ENCODE results near the gene PAQR5. TPM values are rescaled to one million over a fixed set of nuclear protein-coding genes. Genes with fewer than 3 reads are reported as not detected.

PAQR5 gene
- total RNA-seq, 2 experiments from 2014 or later = not detected

DNA sequence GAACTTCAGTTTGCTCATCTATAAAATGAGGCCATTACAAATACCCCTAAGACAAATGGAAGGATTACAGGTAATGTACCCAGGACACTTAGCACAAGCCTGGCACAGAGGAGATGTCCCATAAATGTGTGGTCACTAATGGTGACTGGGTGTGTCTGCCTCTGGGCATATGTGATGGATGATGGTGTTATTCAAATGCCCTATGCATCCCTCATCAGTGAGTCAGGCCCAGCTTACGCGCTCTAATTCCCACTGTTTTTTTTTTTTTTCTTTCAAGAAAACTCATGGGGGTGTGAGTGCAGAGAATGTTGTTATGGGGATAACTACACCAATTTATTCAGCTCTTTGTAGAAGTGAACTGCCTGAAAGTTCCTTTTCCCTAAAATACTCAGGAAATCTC lies 91.9 kb downstream of the PAQR5 start:
- no peaks in the 10 kb centered on the region for H3K9me3 Mint-ChIP-seq (ENCODE audit: low read depth)
- CTCF ChIA-PET = interaction anchor here (1.1 kb wide), 1 partner anchor 9 kb away, joined by 3 read pairs; no protein-coding TSS in a partner anchor
- DNase-seq (no peak), ATAC-seq (no peak)
- peaks cover 5% of the 10 kb centered on the region for H3K4me1 Mint-ChIP-seq
- no peak overlapping the region for H3K27ac Mint-ChIP-seq
- no peaks in the 10 kb centered on the region for H3K36me3 Mint-ChIP-seq
- no peak overlapping the region for H3K4me3 Mint-ChIP-seq
- H3K27me3 Mint-ChIP-seq = peaks cover 8% of the 10 kb centered on the region

- DNase-seq (peak; percentile 28), ATAC-seq (no peak)
- Mint-ChIP-seq H3K4me1 (peaks cover 5% of the 10 kb centered on the region), H3K4me3 (no peak overlapping the region), H3K27ac (no peak overlapping the region), H3K27me3 (peaks cover 10% of the 10 kb centered on the region), H3K36me3 (no peaks in the 10 kb centered on the region), H3K9me3 (ENCODE audit: low read depth) (no peaks in the 10 kb centered on the region)
- CTCF ChIA-PET = no interaction called here
Observed at GRCh38 chr15:69391046-69391757, 92.5 kb downstream of the PAQR5 start.

GRCh38 chr15:69392352-69392751 lies 93.6 kb downstream of the PAQR5 start:
- peaks cover 10% of the 10 kb centered on the region for H3K27me3 Mint-ChIP-seq
- H3K36me3 Mint-ChIP-seq = no peaks in the 10 kb centered on the region
- ATAC-seq (no peak), DNase-seq (no peak)
- H3K9me3 Mint-ChIP-seq (ENCODE audit: low read depth) = no peaks in the 10 kb centered on the region
- peaks cover 5% of the 10 kb centered on the region for H3K4me1 Mint-ChIP-seq
- H3K4me3 Mint-ChIP-seq = no peak overlapping the region
- H3K27ac Mint-ChIP-seq = no peak overlapping the region
- CTCF ChIA-PET = no interaction called here

DNA sequence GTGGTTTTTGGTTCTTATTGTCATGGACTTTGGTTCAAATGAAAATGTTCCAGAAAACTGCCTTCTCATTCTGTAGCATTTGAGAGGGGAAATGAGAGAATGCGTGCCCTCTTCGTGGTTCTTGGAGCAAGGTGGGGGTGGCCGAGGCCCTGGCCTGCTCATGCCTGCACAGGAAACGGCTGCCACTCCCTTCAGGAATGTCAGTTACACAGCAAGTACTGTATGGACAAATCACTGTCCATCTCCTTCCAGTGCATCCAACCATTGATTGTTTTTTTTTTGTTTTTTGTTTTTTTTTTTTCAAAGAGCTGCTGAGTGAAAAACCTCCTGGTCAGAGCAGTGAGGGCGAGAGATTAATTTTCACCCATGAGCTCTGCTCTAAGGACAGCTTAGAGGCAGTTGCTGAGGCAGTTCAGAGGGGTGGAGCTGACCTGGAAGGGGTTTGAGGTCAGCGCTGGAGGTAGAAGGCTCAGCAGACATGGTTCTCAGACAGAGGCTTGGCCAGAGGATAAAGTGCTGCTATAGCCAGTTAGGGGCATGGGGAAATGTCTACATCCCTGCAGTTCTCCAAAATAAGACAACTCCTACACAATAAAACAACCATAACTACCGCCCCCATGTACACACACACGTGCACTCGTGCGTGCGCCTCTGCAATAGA lies 95.2 kb downstream of the PAQR5 start:
- peaks cover 10% of the 10 kb centered on the region for H3K27me3 Mint-ChIP-seq
- peaks cover 9% of the 10 kb centered on the region for H3K4me1 Mint-ChIP-seq
- no peaks in the 10 kb centered on the region for H3K9me3 Mint-ChIP-seq (ENCODE audit: low read depth)
- CTCF ChIA-PET = interaction anchor here (0.6 to 3.6 kb wide), 16 partner anchors 10 to 363 kb away, joined by 3 to 22 read pairs (median 4); partner anchors contain the start of gene KIF23
- DNase-seq (peak; percentile 9), ATAC-seq (no peak)
- no peaks in the 10 kb centered on the region for H3K36me3 Mint-ChIP-seq
- H3K27ac Mint-ChIP-seq = no peak overlapping the region
- H3K4me3 Mint-ChIP-seq = no peak overlapping the region

DNA sequence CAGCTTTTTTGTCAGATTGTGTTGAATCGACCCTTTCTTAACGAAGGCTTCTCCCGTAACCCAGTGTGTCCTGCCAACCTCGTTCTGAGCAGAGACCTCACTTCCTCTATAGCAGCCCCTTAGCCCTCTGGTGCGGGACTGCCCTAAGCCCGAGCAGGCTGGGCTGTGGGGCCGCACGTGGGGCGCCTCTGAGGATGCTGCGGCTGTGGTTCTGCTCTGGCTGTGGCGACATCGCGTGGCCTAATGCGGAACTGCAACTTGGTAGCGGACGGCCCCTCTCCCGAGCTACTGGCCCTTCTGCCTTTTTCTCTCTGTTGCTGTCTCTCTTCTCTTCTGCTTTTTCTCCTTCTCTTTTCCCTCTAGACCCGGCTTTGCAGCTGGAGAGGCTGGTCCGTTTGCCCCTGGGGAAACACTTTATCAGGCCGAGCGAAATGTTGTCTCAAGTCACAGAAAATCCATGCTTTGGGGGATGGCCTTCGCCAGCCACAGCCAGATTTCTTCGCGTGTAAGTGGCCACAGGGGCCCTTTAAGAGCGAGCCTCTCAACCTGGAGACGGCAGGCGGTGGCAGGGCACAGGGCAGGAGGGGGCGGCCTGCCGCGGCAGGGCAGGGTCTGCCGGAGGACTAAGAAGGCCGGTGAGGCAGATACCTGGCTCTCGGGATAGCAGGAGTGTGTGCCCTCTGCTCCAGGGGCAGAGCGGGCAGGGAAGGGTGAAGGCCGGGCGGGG lies 96.0 kb downstream of the PAQR5 start:
- H3K4me1 Mint-ChIP-seq = peaks cover 9% of the 10 kb centered on the region
- no peaks in the 10 kb centered on the region for H3K9me3 Mint-ChIP-seq (ENCODE audit: low read depth)

DNA sequence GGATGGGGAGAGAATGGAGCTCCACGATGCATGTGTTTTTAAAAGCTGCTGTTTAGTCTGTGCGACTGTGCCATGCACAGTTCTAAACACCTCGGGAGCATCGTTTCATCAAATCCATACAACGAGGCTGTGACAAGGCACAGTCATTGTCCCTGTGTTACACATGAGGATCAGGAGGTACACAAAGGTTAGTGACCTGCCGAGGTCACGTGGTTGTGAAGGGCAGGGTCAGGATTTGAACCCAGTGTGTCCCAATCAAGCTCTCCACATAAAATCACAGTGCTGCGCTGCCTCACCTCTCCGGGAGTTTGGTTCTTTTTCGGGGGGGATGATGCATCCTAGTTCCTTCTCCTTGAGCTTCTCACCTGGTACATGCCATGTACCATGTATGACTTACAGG lies 96.7 kb downstream of the PAQR5 start:
- H3K9me3 Mint-ChIP-seq (ENCODE audit: low read depth) = no peaks in the 10 kb centered on the region
- DNase-seq = peak; percentile 31
- no peak overlapping the region for H3K27ac Mint-ChIP-seq
- CTCF ChIA-PET = interaction anchor here (0.9 to 3.6 kb wide), 11 partner anchors 9 to 364 kb away, joined by 3 to 22 read pairs (median 7); partner anchors contain the start of gene KIF23
- ATAC-seq = no peak
- H3K4me1 Mint-ChIP-seq = peaks cover 9% of the 10 kb centered on the region
- peaks cover 10% of the 10 kb centered on the region for H3K27me3 Mint-ChIP-seq
- H3K36me3 Mint-ChIP-seq = no peaks in the 10 kb centered on the region
- H3K4me3 Mint-ChIP-seq = no peak overlapping the region

More for the DNA sequence above, 96.0 kb downstream of the PAQR5 start:
- peak; percentile 89 for ATAC-seq
- H3K36me3 Mint-ChIP-seq = no peaks in the 10 kb centered on the region
- peaks cover 10% of the 10 kb centered on the region for H3K27me3 Mint-ChIP-seq
- CTCF ChIA-PET = interaction anchor here (0.6 to 3.6 kb wide), 17 partner anchors 9 to 363 kb away, joined by 3 to 22 read pairs (median 5); partner anchors contain the start of gene KIF23
- DNase-seq = peak; percentile 83
- no peak overlapping the region for H3K27ac Mint-ChIP-seq
- H3K4me3 Mint-ChIP-seq = no peak overlapping the region

DNA sequence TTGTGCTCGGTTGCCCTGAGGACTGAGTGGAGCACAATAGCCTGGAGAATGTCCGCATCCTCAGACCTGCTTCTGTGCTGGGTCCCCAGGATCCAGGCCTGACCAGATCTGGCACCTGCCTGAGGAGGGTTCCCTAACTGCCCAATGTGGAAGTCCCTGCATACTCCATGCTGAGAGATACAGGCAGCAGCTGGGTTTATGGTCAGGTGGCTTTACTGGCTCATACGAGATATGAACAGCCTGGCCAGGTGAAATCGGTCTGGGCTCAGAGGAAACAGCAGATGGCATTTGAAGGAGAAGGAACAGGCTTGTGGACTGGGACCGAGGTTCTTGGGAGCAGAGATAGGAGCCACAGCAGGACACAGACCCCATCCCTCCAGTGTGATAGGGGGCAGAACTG lies 97.3 kb downstream of the PAQR5 start:
- H3K27me3 Mint-ChIP-seq = peaks cover 10% of the 10 kb centered on the region
- no peak for DNase-seq
- ATAC-seq = no peak
- H3K36me3 Mint-ChIP-seq = no peaks in the 10 kb centered on the region
- CTCF ChIA-PET = interaction anchor here (3.6 kb wide), 1 partner anchor 337 kb away, joined by 21 read pairs; no protein-coding TSS in a partner anchor
- H3K4me1 Mint-ChIP-seq = peaks cover 9% of the 10 kb centered on the region
- H3K27ac Mint-ChIP-seq = no peak overlapping the region
- no peaks in the 10 kb centered on the region for H3K9me3 Mint-ChIP-seq (ENCODE audit: low read depth)
- H3K4me3 Mint-ChIP-seq = no peak overlapping the region

GRCh38 chr15:69398491-69398891 lies 99.8 kb downstream of the PAQR5 start:
- H3K27ac Mint-ChIP-seq = no peak overlapping the region
- H3K36me3 Mint-ChIP-seq = no peaks in the 10 kb centered on the region
- H3K4me3 Mint-ChIP-seq = no peak overlapping the region
- peaks cover 7% of the 10 kb centered on the region for H3K27me3 Mint-ChIP-seq
- ATAC-seq = no peak
- H3K9me3 Mint-ChIP-seq (ENCODE audit: low read depth) = no peaks in the 10 kb centered on the region
- no peak for DNase-seq
- CTCF ChIA-PET = no interaction called here
- peaks cover 9% of the 10 kb centered on the region for H3K4me1 Mint-ChIP-seq

DNA sequence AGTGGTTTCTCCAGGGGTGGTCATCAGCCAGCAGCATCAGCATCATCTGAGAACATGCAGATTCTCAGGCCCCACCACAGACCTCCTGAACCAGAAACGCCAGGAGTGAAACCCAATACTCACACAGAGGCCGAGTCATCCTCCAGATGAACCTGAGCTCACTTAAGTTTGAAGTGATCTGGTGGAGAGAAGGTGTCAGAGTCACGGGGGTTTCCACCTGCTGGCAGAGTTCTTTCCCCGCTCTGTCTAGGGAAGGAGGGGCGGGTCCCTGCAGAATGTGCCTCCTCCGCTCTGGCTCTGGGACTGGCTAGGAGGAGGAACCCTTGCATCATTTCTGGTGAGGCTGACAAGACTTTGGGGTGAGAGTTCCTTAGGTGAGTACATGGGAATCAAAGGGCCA lies 102.1 kb downstream of the PAQR5 start:
- no peak for ATAC-seq
- H3K27me3 Mint-ChIP-seq = peaks cover 23% of the 10 kb centered on the region
- no peaks in the 10 kb centered on the region for H3K36me3 Mint-ChIP-seq
- DNase-seq = no peak
- no peak overlapping the region for H3K4me3 Mint-ChIP-seq
- H3K27ac Mint-ChIP-seq = no peak overlapping the region
- peaks cover 5% of the 10 kb centered on the region for H3K4me1 Mint-ChIP-seq
- CTCF ChIA-PET = interaction anchor here (0.9 kb wide), 1 partner anchor 13 kb away, joined by 3 read pairs; the partner anchor contains the start of gene KIF23
- H3K9me3 Mint-ChIP-seq (ENCODE audit: low read depth) = no peaks in the 10 kb centered on the region

DNA sequence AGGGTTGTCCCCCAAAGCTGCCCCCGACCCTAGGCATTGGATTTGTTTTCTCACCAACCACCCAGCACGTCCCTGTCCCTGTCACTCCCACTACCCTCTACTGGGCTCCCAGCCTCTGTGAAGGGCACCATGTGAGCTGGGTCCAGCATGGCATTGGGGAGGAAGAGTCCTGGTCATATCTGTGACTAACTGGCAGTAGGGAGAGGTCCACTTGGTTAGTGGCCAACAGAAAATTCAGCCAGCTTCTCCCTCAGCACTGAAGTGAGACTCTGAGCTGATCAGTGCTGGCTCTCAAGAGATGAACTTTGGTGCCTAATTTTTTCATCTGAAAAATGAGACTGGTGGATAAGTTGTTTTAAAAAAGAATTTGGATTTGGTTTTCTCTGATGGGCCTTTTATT lies 104.1 kb downstream of the PAQR5 start:
- no peak for ATAC-seq
- H3K36me3 Mint-ChIP-seq = no peaks in the 10 kb centered on the region
- no peak overlapping the region for H3K27ac Mint-ChIP-seq
- DNase-seq = no peak
- no peak overlapping the region for H3K4me3 Mint-ChIP-seq
- H3K4me1 Mint-ChIP-seq = peaks cover 5% of the 10 kb centered on the region
- H3K27me3 Mint-ChIP-seq = peaks cover 28% of the 10 kb centered on the region
- CTCF ChIA-PET = interaction anchor here (3.7 kb wide), 1 partner anchor 8 kb away, joined by 22 read pairs; no protein-coding TSS in a partner anchor
- no peaks in the 10 kb centered on the region for H3K9me3 Mint-ChIP-seq (ENCODE audit: low read depth)

DNA sequence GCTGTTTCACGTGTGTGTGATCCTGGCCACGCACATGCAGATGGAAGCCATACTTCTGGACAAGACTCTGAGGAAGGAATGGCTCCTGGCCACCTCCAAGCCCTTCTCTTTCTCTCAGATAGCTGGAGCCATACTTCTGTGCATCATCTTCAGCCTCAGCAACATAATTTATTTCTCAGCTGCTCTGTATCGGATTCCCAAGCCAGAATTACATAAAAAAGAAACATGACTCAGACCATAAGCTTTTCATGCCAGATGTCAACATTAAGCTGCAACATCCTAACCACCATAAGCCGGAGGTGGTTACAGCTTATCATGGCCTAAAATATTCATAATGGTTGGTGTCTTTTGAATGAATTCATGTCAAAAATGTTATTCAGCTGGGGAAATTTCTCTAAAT lies 104.9 kb downstream of the PAQR5 start:
- H3K27me3 Mint-ChIP-seq = peaks cover 33% of the 10 kb centered on the region
- peaks cover 3% of the 10 kb centered on the region for H3K4me1 Mint-ChIP-seq
- H3K9me3 Mint-ChIP-seq (ENCODE audit: low read depth) = no peaks in the 10 kb centered on the region
- ATAC-seq (no peak), DNase-seq (no peak)
- H3K4me3 Mint-ChIP-seq = no peak overlapping the region
- H3K36me3 Mint-ChIP-seq = no peaks in the 10 kb centered on the region
- CTCF ChIA-PET = interaction anchor here (3.7 kb wide), 1 partner anchor 9 kb away, joined by 22 read pairs; no protein-coding TSS in a partner anchor
- no peak overlapping the region for H3K27ac Mint-ChIP-seq

GRCh38 chr15:69405110-69405509 lies 106.4 kb downstream of the PAQR5 start:
- H3K4me1 Mint-ChIP-seq = no peaks in the 10 kb centered on the region
- no peak overlapping the region for H3K27ac Mint-ChIP-seq
- H3K27me3 Mint-ChIP-seq = peaks cover 41% of the 10 kb centered on the region
- no peaks in the 10 kb centered on the region for H3K36me3 Mint-ChIP-seq
- no peak for DNase-seq
- H3K4me3 Mint-ChIP-seq = no peak overlapping the region
- H3K9me3 Mint-ChIP-seq (ENCODE audit: low read depth) = no peaks in the 10 kb centered on the region
- no peak for ATAC-seq
- CTCF ChIA-PET = interaction anchor here (1.4 to 3.7 kb wide), 3 partner anchors 9 to 346 kb away, joined by 4 to 22 read pairs (median 4); partner anchors contain the start of gene KIF23

GRCh38 chr15:69407719-69408400 lies 109.1 kb downstream of the PAQR5 start:
- Mint-ChIP-seq H3K27me3 (peaks cover 41% of the 10 kb centered on the region), H3K4me3 (no peak overlapping the region), H3K9me3 (ENCODE audit: low read depth) (no peaks in the 10 kb centered on the region), H3K27ac (no peak overlapping the region), H3K36me3 (no peaks in the 10 kb centered on the region), H3K4me1 (no peaks in the 10 kb centered on the region)
- ATAC-seq (no peak), DNase-seq (no peak)
- CTCF ChIA-PET = interaction anchor here (1.1 kb wide), 1 partner anchor 13 kb away, joined by 3 read pairs; no protein-coding TSS in a partner anchor
